Liver (tissue), 3 donors: Measurements from ENCODE around the gene JAZF1.

Source experiments
- MAX ChIP-seq: IDR thresholded peaks from 2 replicates; pipeline ENCODE4 v1.6.1; 2016; ENCODE audit warnings: antibody characterized with exemption
- RAD21 ChIP-seq, 2 donors: IDR thresholded peaks; 2 replicates each; pipeline ENCODE4 v1.6.1; 2016; ENCODE audit warnings: antibody characterized with exemption in 2 of 2, mild to moderate bottlenecking in 2 of 2
- SP1 ChIP-seq: IDR thresholded peaks from 2 replicates; pipeline ENCODE4 v1.6.1; 2018; ENCODE audit warnings: antibody characterized with exemption, mild to moderate bottlenecking
- YY1 ChIP-seq: IDR thresholded peaks from 2 replicates; pipeline ENCODE4 v1.6.1; 2016; ENCODE audit warnings: antibody characterized with exemption, mild to moderate bottlenecking
- TF ChIP-seq, protein P1 (sequence below): fragments of 150-350 bp; IDR thresholded peaks from 2 replicates; pipeline ENCODE4 v1.5.1; 2017; ENCODE audit warnings: improper control_type of control experiment, low read depth, low read length; ENCODE audit not compliant: missing input control
- TF ChIP-seq, protein P2 (sequence below): IDR thresholded peaks from 2 replicates; pipeline ENCODE4 v1.6.1; 2016; ENCODE audit warnings: antibody characterized with exemption, mild to moderate bottlenecking
- donor health status: healthy.
- donor health status: healthy.

DNA sequence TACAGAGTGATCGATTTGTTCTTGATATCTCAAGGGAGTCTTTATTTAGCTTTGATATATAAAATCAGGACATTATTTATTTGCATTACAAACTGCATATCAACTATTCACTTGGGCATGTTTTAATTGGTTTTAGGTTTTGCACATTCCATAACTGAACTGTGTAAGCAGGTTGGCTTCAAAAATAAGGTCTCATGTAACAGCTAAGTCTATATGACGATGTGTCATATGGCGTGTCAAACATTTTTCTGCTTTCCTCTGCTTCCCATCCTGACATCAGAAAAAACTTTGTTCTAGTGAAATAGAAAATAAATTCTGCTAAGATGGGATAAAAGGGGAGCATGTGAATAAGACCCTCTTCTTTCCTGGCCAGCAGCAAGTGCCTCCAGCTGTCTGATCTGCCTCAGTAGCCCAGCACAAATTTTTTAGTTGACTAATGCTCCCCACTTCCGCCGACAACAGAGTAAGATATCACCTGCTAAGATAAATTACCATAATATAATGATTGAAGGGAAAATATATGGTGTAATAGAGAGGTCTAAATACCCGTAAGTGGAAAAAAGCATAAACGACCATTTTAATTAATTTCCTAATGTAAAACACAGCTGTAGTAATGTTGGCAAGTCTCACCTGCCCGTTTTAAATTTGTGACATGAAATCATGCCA is 260.2 kb downstream of the JAZF1 start:
- TF ChIP-seq MAX (no peak), SP1 (no peak), YY1 (no peak), RAD21 (IDR thresholded peaks at IDR 0.05) (no peak)
- TF ChIP-seq, protein P1, sequence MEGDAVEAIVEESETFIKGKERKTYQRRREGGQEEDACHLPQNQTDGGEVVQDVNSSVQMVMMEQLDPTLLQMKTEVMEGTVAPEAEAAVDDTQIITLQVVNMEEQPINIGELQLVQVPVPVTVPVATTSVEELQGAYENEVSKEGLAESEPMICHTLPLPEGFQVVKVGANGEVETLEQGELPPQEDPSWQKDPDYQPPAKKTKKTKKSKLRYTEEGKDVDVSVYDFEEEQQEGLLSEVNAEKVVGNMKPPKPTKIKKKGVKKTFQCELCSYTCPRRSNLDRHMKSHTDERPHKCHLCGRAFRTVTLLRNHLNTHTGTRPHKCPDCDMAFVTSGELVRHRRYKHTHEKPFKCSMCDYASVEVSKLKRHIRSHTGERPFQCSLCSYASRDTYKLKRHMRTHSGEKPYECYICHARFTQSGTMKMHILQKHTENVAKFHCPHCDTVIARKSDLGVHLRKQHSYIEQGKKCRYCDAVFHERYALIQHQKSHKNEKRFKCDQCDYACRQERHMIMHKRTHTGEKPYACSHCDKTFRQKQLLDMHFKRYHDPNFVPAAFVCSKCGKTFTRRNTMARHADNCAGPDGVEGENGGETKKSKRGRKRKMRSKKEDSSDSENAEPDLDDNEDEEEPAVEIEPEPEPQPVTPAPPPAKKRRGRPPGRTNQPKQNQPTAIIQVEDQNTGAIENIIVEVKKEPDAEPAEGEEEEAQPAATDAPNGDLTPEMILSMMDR = no peak
- TF ChIP-seq, protein P2, sequence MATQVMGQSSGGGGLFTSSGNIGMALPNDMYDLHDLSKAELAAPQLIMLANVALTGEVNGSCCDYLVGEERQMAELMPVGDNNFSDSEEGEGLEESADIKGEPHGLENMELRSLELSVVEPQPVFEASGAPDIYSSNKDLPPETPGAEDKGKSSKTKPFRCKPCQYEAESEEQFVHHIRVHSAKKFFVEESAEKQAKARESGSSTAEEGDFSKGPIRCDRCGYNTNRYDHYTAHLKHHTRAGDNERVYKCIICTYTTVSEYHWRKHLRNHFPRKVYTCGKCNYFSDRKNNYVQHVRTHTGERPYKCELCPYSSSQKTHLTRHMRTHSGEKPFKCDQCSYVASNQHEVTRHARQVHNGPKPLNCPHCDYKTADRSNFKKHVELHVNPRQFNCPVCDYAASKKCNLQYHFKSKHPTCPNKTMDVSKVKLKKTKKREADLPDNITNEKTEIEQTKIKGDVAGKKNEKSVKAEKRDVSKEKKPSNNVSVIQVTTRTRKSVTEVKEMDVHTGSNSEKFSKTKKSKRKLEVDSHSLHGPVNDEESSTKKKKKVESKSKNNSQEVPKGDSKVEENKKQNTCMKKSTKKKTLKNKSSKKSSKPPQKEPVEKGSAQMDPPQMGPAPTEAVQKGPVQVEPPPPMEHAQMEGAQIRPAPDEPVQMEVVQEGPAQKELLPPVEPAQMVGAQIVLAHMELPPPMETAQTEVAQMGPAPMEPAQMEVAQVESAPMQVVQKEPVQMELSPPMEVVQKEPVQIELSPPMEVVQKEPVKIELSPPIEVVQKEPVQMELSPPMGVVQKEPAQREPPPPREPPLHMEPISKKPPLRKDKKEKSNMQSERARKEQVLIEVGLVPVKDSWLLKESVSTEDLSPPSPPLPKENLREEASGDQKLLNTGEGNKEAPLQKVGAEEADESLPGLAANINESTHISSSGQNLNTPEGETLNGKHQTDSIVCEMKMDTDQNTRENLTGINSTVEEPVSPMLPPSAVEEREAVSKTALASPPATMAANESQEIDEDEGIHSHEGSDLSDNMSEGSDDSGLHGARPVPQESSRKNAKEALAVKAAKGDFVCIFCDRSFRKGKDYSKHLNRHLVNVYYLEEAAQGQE = no peak
